Measurements from ENCODE around the gene PLBD2. TPM values are rescaled to one million over a fixed set of nuclear protein-coding genes. Genes with fewer than 3 reads are reported as not detected.

The PLBD2 gene
- total RNA-seq, 1 experiment from 2014 or later = 30.7 TPM

GRCh38 chr12:113339540-113339939 lies 18.8 kb upstream of the PLBD2 start:
- no peaks in the 10 kb centered on the region for H3K4me1 ChIP-seq (replicated peaks; ENCODE audit: insufficient read depth)
- 0 out of 2 replicates have a peak, but pooled peaks cover under 1% of the 10 kb centered on the region for H3F3A ChIP-seq (ENCODE audit: insufficient read depth, low read depth)
- no peak overlapping the region for H2AFZ ChIP-seq
- H3K9me2 ChIP-seq (ENCODE audit: insufficient read depth) = no peaks in the 10 kb centered on the region
- H3K4me2 ChIP-seq = no peak overlapping the region
- no TSS peak for BruUV-seq (replicated peaks)
- no peak for TF ChIP-seq CTCF (conservative IDR thresholded peaks at IDR 0.05)
- intact Hi-C loops (cut with micrococcal nuclease; ENCODE audit: unreplicated experiment) = loop anchor here (5.0 kb wide), 1 partner anchor 83 kb away; the partner anchor contains the start of gene SDSL
- H3K9me3 ChIP-seq (ENCODE audit: insufficient read depth, low read depth) = no peaks in the 10 kb centered on the region
- no peak overlapping the region for H3K27ac ChIP-seq
- H3K36me3 ChIP-seq (ENCODE audit: low read depth) = no peaks in the 10 kb centered on the region
- no peaks in the 10 kb centered on the region for H3K27me3 ChIP-seq (ENCODE audit: insufficient read depth, low read depth)
- H3K4me3 ChIP-seq = no peak overlapping the region
- H3K79me2 ChIP-seq (ENCODE audit: low read depth) = no peaks in the 10 kb centered on the region
- CTCF ChIA-PET = no interaction called here
- H4K20me1 ChIP-seq (ENCODE audit: insufficient read depth) = no peaks in the 10 kb centered on the region
- POLR2A ChIA-PET (ENCODE audit: unreplicated experiment) = no interaction called here
- DNase-seq = no peak

GRCh38 chr12:113340061-113340460 lies 18.3 kb upstream of the PLBD2 start:
- H4K20me1 ChIP-seq (ENCODE audit: insufficient read depth) = no peaks in the 10 kb centered on the region
- no peaks in the 10 kb centered on the region for H3F3A ChIP-seq (ENCODE audit: insufficient read depth, low read depth)
- H3K4me2 ChIP-seq = no peak overlapping the region
- BruUV-seq (replicated peaks) = no TSS peak
- ChIA-PET CTCF (no interaction called here), POLR2A (ENCODE audit: unreplicated experiment) (no interaction called here)
- no peaks in the 10 kb centered on the region for H3K4me1 ChIP-seq (replicated peaks; ENCODE audit: insufficient read depth)
- no peaks in the 10 kb centered on the region for H3K27me3 ChIP-seq (ENCODE audit: insufficient read depth, low read depth)
- no peak overlapping the region for H2AFZ ChIP-seq
- no peak for TF ChIP-seq EZH2 (IDR thresholded peaks at IDR 0.05; ENCODE audit: low read depth)
- no peaks in the 10 kb centered on the region for H3K36me3 ChIP-seq (ENCODE audit: low read depth)
- intact Hi-C loops (cut with micrococcal nuclease; ENCODE audit: unreplicated experiment) = no loop called here
- DNase-seq = no peak
- no peak overlapping the region for H3K27ac ChIP-seq
- no peaks in the 10 kb centered on the region for H3K79me2 ChIP-seq (ENCODE audit: low read depth)
- no peaks in the 10 kb centered on the region for H3K9me2 ChIP-seq (ENCODE audit: insufficient read depth)
- H3K4me3 ChIP-seq = no peak overlapping the region
- H3K9me3 ChIP-seq (ENCODE audit: insufficient read depth, low read depth) = no peaks in the 10 kb centered on the region

GRCh38 chr12:113341535-113341934 lies 16.9 kb upstream of the PLBD2 start:
- Histone ChIP-seq H3K4me3 (no peak overlapping the region), H4K20me1 (ENCODE audit: insufficient read depth) (no peaks in the 10 kb centered on the region), H3K36me3 (ENCODE audit: low read depth) (no peaks in the 10 kb centered on the region), H3K9me2 (ENCODE audit: insufficient read depth) (no peaks in the 10 kb centered on the region), H3K4me2 (no peak overlapping the region), H3K27ac (no peak overlapping the region), H3K27me3 (ENCODE audit: insufficient read depth, low read depth) (no peaks in the 10 kb centered on the region), H2AFZ (no peak overlapping the region), H3F3A (ENCODE audit: insufficient read depth, low read depth) (no peaks in the 10 kb centered on the region), H3K79me2 (ENCODE audit: low read depth) (no peaks in the 10 kb centered on the region), H3K4me1 (replicated peaks; ENCODE audit: insufficient read depth) (no peaks in the 10 kb centered on the region), H3K9me3 (ENCODE audit: insufficient read depth, low read depth) (no peaks in the 10 kb centered on the region)
- DNase-seq = no peak
- POLR2A ChIA-PET (ENCODE audit: unreplicated experiment) = no interaction called here
- CTCF ChIA-PET = no interaction called here
- intact Hi-C loops (cut with micrococcal nuclease; ENCODE audit: unreplicated experiment) = no loop called here
- no TSS peak for BruUV-seq (replicated peaks)
- TF ChIP-seq EZH2 (IDR thresholded peaks at IDR 0.05; ENCODE audit: low read depth) (no peak), CTCF (conservative IDR thresholded peaks at IDR 0.05) (no peak)

- no peaks in the 10 kb centered on the region for H3K36me3 ChIP-seq (ENCODE audit: low read depth)
- TF ChIP-seq CTCF (conservative IDR thresholded peaks at IDR 0.05) = no peak
- no peak for TF ChIP-seq EZH2 (IDR thresholded peaks at IDR 0.05; ENCODE audit: low read depth)
- intact Hi-C loops (cut with micrococcal nuclease; ENCODE audit: unreplicated experiment) = no loop called here
- DNase-seq = no peak
- H3K9me2 ChIP-seq (ENCODE audit: insufficient read depth) = no peaks in the 10 kb centered on the region
- H3K4me3 ChIP-seq = no peak overlapping the region
- H3F3A ChIP-seq (ENCODE audit: insufficient read depth, low read depth) = peaks cover 6% of the 10 kb centered on the region; the same call in 1 of the 2 replicates
- H3K4me1 ChIP-seq (replicated peaks; ENCODE audit: insufficient read depth) = no peaks in the 10 kb centered on the region
- POLR2A ChIA-PET (ENCODE audit: unreplicated experiment) = no interaction called here
- no peak overlapping the region for H2AFZ ChIP-seq
- H3K9me3 ChIP-seq (ENCODE audit: insufficient read depth, low read depth) = no peaks in the 10 kb centered on the region
- no peak overlapping the region for H3K27ac ChIP-seq
- H3K4me2 ChIP-seq = no peak overlapping the region
- no peaks in the 10 kb centered on the region for H3K27me3 ChIP-seq (ENCODE audit: insufficient read depth, low read depth)
- no peaks in the 10 kb centered on the region for H4K20me1 ChIP-seq (ENCODE audit: insufficient read depth)
- H3K79me2 ChIP-seq (ENCODE audit: low read depth) = no peaks in the 10 kb centered on the region
- BruUV-seq (replicated peaks) = no TSS peak
- CTCF ChIA-PET = no interaction called here
Measured at GRCh38 chr12:113345318-113345717, 13.1 kb upstream of the PLBD2 start.

Measured in PC-9 (cell line).